ENCODE data around the gene ZNHIT3.

The ZNHIT3 gene

GRCh38 chr17:36515837-36516236 lies 29.4 kb downstream of the ZNHIT3 start:
- no peak for DNase-seq

- no peak for DNase-seq
Measured at GRCh38 chr17:36523113-36523512, 36.6 kb downstream of the ZNHIT3 start.

GRCh38 chr17:36524428-36524876 lies 38.0 kb downstream of the ZNHIT3 start:
- no peak for DNase-seq

- no peak for DNase-seq
Measured at GRCh38 chr17:36525113-36525512, 38.6 kb downstream of the ZNHIT3 start.

- no peak for DNase-seq
Measured at GRCh38 chr17:36525888-36526287, 39.4 kb downstream of the ZNHIT3 start.

- no peak for DNase-seq
Measured at GRCh38 chr17:36527621-36528250, 41.3 kb downstream of the ZNHIT3 start.

GRCh38 chr17:36529121-36529520 lies 42.6 kb downstream of the ZNHIT3 start:
- no peak for DNase-seq

GRCh38 chr17:36532435-36532975 lies 46.0 kb downstream of the ZNHIT3 start:
- no peak for DNase-seq

GRCh38 chr17:36533935-36534839 lies 47.7 kb downstream of the ZNHIT3 start:
- DNase-seq, result peak; percentile 62

- DNase-seq, result peak; percentile 82
Measured at GRCh38 chr17:36534840-36535668, 48.6 kb downstream of the ZNHIT3 start, which contains the start of the genes MYO19 and PIGW. TSS of gene MYO19 (minus strand) at chr17:36534868. CDS start at chr17:36532538, 2,330 bp downstream. TSS of gene PIGW (plus strand) at chr17:36534987. CDS start at chr17:36537102, 2,115 bp downstream.

- DNase-seq, result no peak
Measured at GRCh38 chr17:36535669-36536081, 49.2 kb downstream of the ZNHIT3 start.

- no peak for DNase-seq
Measured at GRCh38 chr17:36540696-36541095, 54.2 kb downstream of the ZNHIT3 start.

- no peak for DNase-seq
Measured at GRCh38 chr17:36542755-36543154, 56.3 kb downstream of the ZNHIT3 start.

- DNase-seq, result no peak
Measured at GRCh38 chr17:36544044-36544306, 57.5 kb downstream of the ZNHIT3 start.

- DNase-seq, result peak; percentile 71
Measured at GRCh38 chr17:36544307-36545076, 58.0 kb downstream of the ZNHIT3 start, which contains the start of gene GGNBP2. TSS of gene GGNBP2 (plus strand) at chr17:36544919. CDS start at chr17:36545725, 806 bp downstream.

- peak; percentile 71 for DNase-seq
Measured at GRCh38 chr17:36545077-36545464, 58.6 kb downstream of the ZNHIT3 start.
